Thyroid gland (tissue), 4 donors: ENCODE results near the gene TNFSF13B. TPM values are rescaled to one million over a fixed set of nuclear protein-coding genes. Genes with fewer than 3 reads are reported as not detected.

Experiments
- DNase-seq, 2 donors: peaks; one replicate each; pipeline ENCODE4 v3.0.0-alpha.2; 2019
- H3K27ac ChIP-seq, 3 donors: fragments of 200-600 bp; sonication (generic); 1 replicate in 2 of 3; 2 replicates in 1 of 3; pipeline ENCODE4 v1.5.1; 2016 to 2019; ENCODE audit warnings: mild to moderate bottlenecking in 1 of 3, moderate library complexity in 1 of 3
- H3K27me3 ChIP-seq: fragments of 200-600 bp; sonication (generic); one replicate; pipeline ENCODE4 v1.5.1; 2019
- H3K36me3 ChIP-seq, 2 donors: fragments of 200-600 bp; sonication (generic); one replicate each; pipeline ENCODE4 v1.5.1; 2016 to 2019
- H3K4me1 ChIP-seq, 2 donors: fragments of 200-600 bp; sonication (generic); one replicate each; pipeline ENCODE4 v1.5.1; 2017 to 2019
- H3K4me3 ChIP-seq, 3 donors: fragments of 200-600 bp; sonication (generic); replicated peaks in 1 of 3; 1 replicate in 2 of 3; 2 replicates in 1 of 3; pipeline ENCODE4 v1.5.1; 2016; ENCODE audit warnings: mild to moderate bottlenecking in 1 of 3
- H3K9me3 ChIP-seq: fragments of 200-600 bp; sonication (generic); one replicate; pipeline ENCODE4 v1.5.1; 2017
- POLR2A ChIP-seq, 2 donors: fragments of 450-650 bp; IDR thresholded peaks; one replicate each; pipeline ENCODE4 v1.6.1; 2017; ENCODE audit warnings: antibody characterized with exemption in 2 of 2, mild to moderate bottlenecking in 2 of 2, moderate library complexity in 1 of 2
- WGBS, 2 donors: methylation state at CpG; one replicate each; pipeline ENCODE4 v1.1.5; 2017; 5-methylcytosine and 5-hydroxymethylcytosine counted together
- intact Hi-C: fragments of 100-400 bp; cut with DNase I; formaldehyde crosslinking; loops from one replicate; pipeline ENCODE4 v1.15.1; 2023
- total RNA-seq, 4 donors: library from RNA; depleted of rRNA; stranded (reverse); fragments of >200 nt; gene quantifications; one replicate each; pipeline ENCODE4 v1.2.3, GENCODE V29; 2016
- TF ChIP-seq, protein P1 (sequence below), 6 experiments: fragments of 200-600 bp in 3 of 6; fragments of 450-650 bp in 3 of 6; sonication (generic) in 3 of 6; IDR thresholded peaks; one replicate each; pipeline ENCODE4 v1.5.1; 2016 to 2019; ENCODE audit warnings: antibody characterized with exemption in 6 of 6, mild to moderate bottlenecking in 2 of 6, inconsistent platforms in 1 of 6, moderate library complexity in 1 of 6

TNFSF13B gene
- total RNA-seq, 4 donors from 2014 or later: 1.3 to 4.6 (median 2.6) TPM

DNA sequence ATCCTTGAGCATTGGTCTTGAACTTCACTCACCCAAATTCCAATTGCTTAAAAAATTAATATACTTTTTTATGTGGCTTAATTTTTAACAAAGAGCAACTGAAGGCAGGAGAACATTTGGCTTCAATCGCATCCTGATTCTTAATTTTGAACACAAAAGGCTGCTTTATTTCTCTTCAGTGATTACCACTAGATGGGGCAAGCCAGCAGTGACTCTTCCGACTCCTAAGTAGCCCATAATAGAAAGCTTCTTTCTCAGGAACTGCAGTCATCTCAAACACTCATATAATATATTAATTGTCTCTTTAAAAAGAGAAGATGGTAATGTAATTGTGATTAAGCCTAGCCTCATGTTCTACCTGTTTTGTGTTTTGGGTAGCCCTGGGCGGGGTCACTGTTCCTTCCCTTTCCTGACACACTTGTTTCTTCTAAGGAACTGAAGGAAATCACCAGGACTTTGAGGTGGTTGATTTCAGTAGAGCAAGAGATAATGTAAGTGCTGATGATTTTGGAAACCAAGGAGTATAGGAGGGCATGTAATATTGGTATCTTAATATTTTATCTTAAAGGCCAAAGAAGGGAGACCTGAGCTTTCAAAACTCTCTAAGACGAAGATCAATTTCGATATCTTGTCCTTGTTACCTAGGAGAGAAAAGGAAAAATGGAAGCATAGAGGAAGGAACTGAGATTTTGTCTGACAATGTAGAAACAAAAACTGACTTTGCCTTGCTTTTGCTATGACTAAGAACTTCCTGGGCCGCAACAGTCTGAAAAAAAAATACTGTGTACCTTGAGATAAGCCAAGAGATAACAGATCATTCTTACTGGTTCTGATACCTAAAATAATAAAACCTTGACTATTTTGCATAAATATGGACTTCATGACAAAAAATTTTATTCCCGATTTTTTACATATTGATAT, 73.1 kb downstream of the TNFSF13B start:
- 68 to 70% methylated on average over 7 of the region's 7 CpGs for WGBS, 2 donors
- no peaks in the 10 kb centered on the region for H3K4me1 ChIP-seq
- H3K27ac ChIP-seq: no peak overlapping the region
- TF ChIP-seq, protein P1, sequence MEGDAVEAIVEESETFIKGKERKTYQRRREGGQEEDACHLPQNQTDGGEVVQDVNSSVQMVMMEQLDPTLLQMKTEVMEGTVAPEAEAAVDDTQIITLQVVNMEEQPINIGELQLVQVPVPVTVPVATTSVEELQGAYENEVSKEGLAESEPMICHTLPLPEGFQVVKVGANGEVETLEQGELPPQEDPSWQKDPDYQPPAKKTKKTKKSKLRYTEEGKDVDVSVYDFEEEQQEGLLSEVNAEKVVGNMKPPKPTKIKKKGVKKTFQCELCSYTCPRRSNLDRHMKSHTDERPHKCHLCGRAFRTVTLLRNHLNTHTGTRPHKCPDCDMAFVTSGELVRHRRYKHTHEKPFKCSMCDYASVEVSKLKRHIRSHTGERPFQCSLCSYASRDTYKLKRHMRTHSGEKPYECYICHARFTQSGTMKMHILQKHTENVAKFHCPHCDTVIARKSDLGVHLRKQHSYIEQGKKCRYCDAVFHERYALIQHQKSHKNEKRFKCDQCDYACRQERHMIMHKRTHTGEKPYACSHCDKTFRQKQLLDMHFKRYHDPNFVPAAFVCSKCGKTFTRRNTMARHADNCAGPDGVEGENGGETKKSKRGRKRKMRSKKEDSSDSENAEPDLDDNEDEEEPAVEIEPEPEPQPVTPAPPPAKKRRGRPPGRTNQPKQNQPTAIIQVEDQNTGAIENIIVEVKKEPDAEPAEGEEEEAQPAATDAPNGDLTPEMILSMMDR (IDR thresholded peaks at IDR 0.05): peak in 3 of 6 experiments; percentile 18 to 49 (median 26)
- no peak for TF ChIP-seq POLR2A (IDR thresholded peaks at IDR 0.05)
- no peaks in the 10 kb centered on the region for H3K36me3 ChIP-seq
- intact Hi-C loops: no loop called here
- no peaks in the 10 kb centered on the region for H3K9me3 ChIP-seq
- no peaks in the 10 kb centered on the region for H3K27me3 ChIP-seq
- no peak for DNase-seq
- H3K4me3 ChIP-seq: no peak overlapping the region

DNA sequence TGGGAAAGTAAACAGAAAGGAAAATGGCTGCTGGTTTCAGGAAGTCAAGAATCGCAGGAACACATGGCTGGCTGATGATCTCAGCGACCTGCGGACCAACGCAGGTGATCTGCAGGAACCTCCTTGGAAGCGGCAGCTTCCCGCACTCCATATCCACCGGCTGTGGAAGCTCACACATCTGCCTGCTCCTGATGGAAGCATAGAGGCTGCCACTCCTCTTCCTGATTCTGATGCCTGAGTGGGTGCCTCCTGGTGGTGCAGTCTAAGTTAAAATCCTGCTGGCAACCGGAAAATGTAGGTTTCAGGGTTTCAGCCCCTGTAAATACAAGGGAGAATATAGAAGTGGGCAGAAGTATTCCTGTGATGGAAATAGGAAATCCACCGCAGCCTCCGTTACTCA, 75.5 kb downstream of the TNFSF13B start:
- H3K4me3 ChIP-seq: no peak overlapping the region
- no peak overlapping the region for H3K27ac ChIP-seq
- intact Hi-C loops: no loop called here
- no peak for DNase-seq
- TF ChIP-seq, protein P1 (IDR thresholded peaks at IDR 0.05): no peak
- no peak for TF ChIP-seq POLR2A (IDR thresholded peaks at IDR 0.05)
- H3K27me3 ChIP-seq: no peaks in the 10 kb centered on the region
- H3K9me3 ChIP-seq: no peaks in the 10 kb centered on the region
- 88% methylated on average over 10 of the region's 10 CpGs for WGBS, 2 donors
- H3K4me1 ChIP-seq: no peaks in the 10 kb centered on the region
- H3K36me3 ChIP-seq: no peaks in the 10 kb centered on the region

DNA sequence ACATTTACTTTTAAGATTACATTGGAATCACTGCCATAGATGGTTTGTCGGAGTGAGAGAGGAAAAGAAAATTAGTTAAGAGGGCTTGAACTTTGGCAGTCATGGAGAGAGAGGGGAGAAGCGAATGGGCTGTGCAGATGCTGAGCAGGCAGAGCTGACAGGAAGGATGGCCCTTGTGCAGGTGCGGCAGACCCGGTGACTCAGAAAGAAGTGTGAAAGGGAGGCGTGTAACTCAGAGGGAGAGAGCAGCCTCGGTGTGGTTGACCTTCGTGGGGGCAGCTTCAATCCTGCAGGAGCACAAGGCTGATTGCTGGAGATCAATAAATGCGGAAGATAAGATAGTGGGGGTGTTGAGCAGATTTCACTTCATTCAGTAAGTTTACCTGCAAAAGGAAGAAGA, 76.9 kb downstream of the TNFSF13B start:
- no peak for TF ChIP-seq POLR2A (IDR thresholded peaks at IDR 0.05)
- TF ChIP-seq, protein P1 (IDR thresholded peaks at IDR 0.05): no peak
- Histone ChIP-seq H3K9me3 (no peaks in the 10 kb centered on the region), H3K36me3 (no peaks in the 10 kb centered on the region), H3K27me3 (no peaks in the 10 kb centered on the region), H3K4me1 (no peaks in the 10 kb centered on the region), H3K4me3 (no peak overlapping the region), H3K27ac (no peak overlapping the region)
- DNase-seq: no peak
- WGBS, 2 donors: 44 to 50% methylated on average over 8 of the region's 8 CpGs
- intact Hi-C loops: no loop called here

DNA sequence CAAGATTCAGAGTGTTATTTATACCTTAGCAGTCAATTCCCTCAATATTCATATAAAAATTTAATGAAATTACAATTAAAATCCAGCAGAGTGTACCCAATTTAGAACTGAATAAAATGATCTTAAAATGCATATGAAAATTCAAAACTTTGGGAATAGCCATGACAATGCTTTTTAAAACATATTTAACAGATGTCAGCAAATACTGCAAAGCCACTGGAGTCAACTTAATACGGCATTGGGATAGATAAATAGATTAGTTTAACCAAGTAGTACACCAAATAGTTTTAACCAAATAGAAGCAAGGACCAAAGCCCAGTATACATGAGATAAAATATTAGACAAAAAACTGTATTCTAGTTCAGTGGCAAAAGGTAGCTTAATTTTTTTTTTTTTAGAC, 79.8 kb downstream of the TNFSF13B start:
- H3K36me3 ChIP-seq: no peaks in the 10 kb centered on the region
- no peaks in the 10 kb centered on the region for H3K27me3 ChIP-seq
- no peaks in the 10 kb centered on the region for H3K9me3 ChIP-seq
- intact Hi-C loops: no loop called here
- no peak overlapping the region for H3K4me3 ChIP-seq
- no peaks in the 10 kb centered on the region for H3K4me1 ChIP-seq
- H3K27ac ChIP-seq: no peak overlapping the region
- no peak for DNase-seq
- WGBS, 2 donors: 41 to 96% methylated on average over 1 of the region's 1 CpG
- TF ChIP-seq, protein P1 (IDR thresholded peaks at IDR 0.05): no peak
- TF ChIP-seq POLR2A (IDR thresholded peaks at IDR 0.05): no peak

DNA sequence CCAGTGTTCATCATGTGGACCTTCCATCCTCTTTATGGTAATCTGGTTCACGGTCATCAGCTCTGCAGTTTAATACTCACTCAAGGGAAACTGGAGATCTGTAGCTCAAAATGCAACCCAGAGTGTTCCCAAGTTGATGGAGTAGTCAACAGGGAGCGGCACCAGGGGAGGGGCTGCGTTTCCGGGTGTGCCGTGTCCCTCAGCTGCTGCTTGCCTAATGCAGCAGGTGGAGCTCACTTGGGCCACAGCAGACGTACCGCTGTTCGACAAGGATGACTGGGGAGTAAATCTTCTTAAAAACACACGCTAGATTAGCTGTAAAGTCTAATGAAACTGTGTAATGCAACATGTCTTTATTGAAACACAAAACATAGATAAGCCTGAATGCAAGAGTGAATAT, 81.1 kb downstream of the TNFSF13B start:
- DNase-seq: no peak
- Histone ChIP-seq H3K4me1 (no peaks in the 10 kb centered on the region), H3K27ac (no peak overlapping the region), H3K4me3 (no peak overlapping the region), H3K9me3 (no peaks in the 10 kb centered on the region), H3K27me3 (no peaks in the 10 kb centered on the region), H3K36me3 (no peaks in the 10 kb centered on the region)
- WGBS, 2 donors: 91% methylated on average over 9 of the region's 9 CpGs
- intact Hi-C loops: no loop called here
- TF ChIP-seq POLR2A (IDR thresholded peaks at IDR 0.05): no peak
- TF ChIP-seq, protein P1 (IDR thresholded peaks at IDR 0.05): no peak
